T-helper 1 cell treated with Interleukin-12 subunit alpha and Interleukin-12 subunit beta and Interleukin-4 antibody, amounts not matched to agents 30 ng/mL and 1 ng/mL, for 36 hours (primary cell): ENCODE measurements around the gene DPP10. TPM values are rescaled to one million over a fixed set of nuclear protein-coding genes. Genes with fewer than 3 reads are reported as not detected.

ENCODE experiments used
- intact Hi-C: fragments of 100-400 bp; cut with micrococcal nuclease; formaldehyde crosslinking; loops from one replicate; pipeline ENCODE4 v1.15.1; 2024
- total RNA-seq: library from RNA; stranded (reverse); gene quantifications from 2 replicates; pipeline ENCODE4 v1.2.3, GENCODE V29; 2022

DPP10 gene
- total RNA-seq, 1 donor from 2014 or later: not detected

DNA sequence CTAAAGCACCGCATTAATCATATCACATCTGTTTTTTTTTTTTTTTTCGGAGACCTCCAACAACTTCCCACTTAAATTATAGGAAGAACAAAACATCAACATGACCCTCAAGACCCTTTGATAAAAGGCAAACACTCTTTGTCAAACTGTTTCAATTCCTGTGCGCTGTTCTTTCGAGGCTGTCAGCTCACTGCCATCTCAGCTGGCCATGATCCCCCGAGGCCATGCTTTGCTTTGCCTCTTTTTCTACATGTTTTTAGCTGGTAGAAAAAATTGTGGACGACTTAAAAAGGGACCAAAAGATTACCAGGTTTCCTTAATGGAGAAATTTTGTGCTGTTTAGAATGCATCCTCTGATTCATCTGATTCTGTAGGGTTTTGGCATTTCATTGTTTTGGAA lies 138.2 kb downstream of the DPP10 start:
- intact Hi-C loops: no loop called here

DNA sequence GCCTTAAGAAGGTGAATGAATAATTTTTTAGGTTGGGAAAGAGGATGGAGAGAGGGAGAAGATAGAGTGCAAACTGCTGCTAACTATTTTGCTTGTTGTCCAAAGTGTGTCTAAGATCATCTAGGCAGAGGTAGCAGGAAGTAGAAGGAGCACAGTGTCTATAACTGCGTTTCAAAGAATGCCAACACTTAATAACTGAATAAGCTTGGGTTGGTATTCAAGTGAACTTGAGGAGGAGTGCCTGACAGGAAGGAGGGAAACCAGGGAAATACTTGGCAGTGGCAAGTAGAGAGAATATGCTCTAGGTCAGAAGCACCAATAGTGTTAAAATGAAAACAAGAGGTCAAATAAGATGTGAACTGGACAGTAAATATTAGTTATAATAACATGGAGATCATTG lies 155.9 kb downstream of the DPP10 start:
- intact Hi-C loops: no loop called here

DNA sequence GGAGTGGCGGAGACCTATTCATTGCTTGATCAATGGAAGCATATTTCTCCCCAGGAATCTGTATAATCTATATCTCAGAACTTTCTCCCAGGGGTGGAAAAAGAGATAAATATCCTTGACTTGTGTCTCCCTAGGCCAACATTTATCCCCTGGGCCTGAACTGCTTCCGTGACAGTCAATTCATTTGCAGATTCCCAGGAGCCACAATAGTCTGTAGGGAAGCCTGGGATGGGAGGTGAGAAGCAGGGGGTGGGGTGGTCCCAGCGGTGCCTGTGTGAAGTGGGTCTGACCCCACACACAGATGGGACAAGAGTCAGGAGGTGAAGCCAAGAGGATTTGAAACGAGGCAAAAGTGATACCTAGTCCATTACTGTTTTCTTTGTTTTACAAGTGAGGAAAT lies 166.8 kb downstream of the DPP10 start:
- intact Hi-C loops: no loop called here

DNA sequence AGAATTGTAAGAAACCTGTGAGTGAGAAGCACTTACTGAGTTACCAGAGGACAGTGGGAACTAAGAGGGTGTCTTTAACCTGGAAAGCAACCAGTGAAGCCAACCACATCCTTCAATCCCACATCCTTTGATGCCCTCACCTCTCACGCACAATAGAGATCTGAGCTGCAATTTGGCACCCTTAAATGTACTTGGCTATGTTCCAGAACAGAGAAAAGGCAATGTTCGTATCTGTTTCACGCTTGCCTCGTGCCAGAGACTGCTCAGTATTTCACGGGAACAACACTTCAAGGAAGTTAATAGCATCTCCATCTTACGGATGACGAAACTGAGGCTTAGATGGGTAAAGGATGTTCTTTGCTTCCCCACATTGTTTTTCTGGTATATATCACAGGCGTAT lies 167.4 kb downstream of the DPP10 start:
- intact Hi-C loops: no loop called here

DNA sequence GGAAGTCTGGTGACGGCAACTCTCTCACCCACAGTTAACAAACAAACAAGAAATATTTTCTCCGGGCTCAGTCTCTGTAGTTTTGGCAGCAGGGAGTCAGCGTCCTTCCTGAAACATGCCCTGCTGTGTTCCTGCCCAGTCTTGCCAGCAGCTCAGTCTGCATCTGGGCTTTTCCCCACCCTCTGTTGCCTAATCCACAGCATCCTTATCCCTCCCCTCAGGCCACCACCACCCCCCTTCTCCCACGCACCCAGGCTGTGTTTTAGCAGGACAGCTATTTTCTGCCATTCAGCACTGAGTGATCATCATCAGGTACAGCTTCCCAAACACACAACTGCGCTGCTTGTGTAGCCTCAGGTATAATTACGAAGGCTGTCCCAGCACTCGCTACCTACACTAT lies 168.2 kb downstream of the DPP10 start:
- intact Hi-C loops: no loop called here

DNA sequence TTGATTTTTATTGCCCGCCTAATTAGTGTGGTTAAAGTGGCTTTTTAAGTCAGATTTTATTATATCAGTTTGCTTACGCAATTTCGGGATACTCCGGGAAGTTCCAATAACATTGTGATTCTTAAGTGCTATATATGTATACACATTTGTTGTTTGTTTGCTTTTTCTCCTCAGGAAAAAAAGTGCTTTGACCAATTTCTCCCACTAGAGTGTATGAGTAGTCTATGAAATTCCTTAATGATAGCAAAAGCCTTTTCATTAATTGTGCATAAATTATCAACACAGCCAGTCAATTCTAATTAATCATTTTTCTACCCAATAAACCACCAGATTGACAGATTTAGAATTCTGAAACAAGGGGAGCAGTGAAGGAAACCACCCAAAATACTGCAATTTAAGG lies 172.2 kb downstream of the DPP10 start:
- intact Hi-C loops: no loop called here

DNA sequence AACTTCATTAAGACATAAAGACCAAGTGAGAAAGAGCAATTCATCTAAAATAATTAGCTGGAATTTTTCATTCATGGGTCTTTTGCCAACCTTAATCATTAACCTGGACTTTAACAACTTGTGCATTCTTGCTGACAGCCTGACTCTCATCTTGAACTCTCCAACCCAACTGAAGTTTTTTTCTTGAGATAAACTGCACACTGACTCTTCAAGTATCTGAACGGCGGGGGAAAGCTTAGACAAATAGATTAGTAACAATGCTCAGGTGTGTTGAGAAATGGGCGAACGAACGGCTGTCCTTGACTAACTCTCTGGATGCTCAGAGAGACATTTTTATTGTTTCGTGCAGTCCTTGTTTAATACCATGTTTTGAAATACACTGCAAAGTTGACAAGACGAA lies 186.0 kb downstream of the DPP10 start:
- intact Hi-C loops: no loop called here

DNA sequence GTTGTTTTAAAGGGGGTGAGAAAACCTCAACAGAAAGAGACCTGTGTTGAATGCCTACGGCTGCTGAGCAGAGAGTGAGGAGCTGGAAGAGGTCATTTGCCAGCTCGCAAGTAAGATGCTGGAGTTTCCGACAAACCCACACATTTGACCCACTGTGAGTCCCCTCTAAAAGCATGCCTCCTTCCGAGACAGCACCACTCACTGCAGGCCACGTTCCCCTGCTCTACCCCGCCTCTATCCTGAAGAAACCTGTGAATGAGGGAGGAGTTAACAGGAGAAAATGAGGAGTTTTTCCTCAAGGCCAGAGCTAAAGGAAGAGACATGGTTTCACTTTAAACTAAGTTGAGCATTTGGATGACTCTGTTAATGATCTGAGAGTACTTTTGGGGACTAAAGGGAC lies 188.7 kb downstream of the DPP10 start:
- intact Hi-C loops: no loop called here

DNA sequence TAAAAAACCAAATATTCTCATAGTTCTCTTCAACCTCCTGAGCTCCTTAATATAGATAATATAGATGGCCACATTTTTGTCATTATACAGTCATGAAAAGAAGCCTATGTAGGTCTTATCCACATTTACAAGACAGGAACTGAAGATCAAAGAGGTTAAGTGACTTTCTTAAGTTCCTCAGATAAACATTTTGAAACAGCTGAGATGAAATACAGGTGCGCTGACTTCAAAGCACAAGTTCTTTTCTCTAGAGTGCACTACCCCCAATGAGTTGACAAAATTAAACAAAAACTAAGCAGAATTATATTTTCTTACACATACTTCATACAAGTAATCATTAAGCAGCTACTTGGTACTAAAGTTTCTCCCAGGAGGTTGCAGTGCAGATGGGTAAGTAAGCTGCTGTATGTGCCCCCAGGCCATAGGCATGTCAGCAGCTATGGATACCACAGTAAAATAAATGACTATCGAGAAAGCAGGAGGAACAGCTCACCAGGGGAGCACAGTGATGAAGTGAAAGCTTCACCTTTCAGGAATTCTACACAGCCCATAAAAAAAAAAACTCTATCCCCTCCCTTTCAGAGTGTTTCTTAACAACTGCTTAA lies 199.8 kb downstream of the DPP10 start:
- intact Hi-C loops: no loop called here

DNA sequence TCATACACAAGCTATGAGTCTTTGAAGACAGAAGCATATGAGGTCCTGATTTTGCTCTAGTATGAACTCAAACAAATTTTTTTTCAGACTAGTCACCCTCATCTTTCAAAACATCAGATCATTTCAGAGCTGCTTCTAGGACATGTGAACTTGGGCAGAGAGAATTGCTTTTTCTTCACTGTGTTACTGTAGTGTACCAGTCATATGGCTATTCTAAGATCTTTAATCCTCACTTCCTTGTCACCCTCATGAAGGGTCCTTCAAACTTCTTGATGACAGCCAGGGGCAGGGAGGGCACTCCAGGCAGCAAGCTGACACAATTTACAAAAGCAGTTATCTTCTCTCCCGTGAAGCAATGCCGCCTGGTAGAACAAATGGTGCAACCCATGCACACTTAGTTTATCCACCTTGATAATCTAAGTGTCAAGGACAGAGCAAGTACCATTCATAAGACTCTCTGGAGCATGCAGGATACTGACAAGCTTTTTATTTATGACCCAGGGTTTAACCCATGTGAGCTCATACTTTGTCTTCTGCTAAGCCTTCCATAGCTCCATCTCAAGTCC lies 200.6 kb downstream of the DPP10 start:
- intact Hi-C loops: no loop called here

DNA sequence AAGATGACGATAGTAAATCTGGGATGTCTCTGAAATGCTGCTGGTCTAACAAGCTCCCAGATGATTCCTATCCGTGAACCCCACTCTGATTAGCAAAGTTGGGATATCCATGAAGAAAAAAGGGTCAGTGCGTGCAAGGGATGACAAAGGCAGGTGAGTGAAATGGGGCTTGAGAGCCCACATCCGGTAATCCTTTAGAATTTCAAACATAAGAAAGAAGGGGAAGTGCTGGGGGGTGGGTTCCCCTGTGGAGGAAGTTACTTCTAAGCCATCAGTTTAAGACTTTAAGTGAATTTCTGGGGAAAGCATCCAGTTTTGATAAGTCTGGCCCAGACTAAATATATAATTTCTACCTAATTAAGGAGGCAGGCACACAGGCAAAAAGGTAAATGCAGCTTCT lies 209.5 kb downstream of the DPP10 start:
- intact Hi-C loops: no loop called here

DNA sequence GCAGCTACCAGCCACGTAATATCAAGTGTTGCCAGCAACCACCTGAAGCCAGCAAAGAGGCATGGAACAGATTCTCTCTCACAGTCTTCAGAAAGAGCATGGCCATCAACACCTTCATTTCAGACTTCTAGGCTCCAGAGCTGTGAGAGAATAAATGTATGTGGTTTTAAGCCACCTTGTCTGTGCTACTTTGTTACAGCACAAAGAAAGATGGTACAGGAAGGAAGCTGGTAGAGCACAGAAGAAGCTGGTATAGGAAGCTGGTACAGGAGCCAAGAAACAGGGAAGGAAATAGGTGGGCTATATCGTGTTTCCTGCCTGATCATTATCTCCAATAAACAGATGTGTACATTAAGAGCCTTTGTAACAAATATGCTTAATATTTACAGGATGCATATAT lies 217.4 kb downstream of the DPP10 start:
- intact Hi-C loops: no loop called here

DNA sequence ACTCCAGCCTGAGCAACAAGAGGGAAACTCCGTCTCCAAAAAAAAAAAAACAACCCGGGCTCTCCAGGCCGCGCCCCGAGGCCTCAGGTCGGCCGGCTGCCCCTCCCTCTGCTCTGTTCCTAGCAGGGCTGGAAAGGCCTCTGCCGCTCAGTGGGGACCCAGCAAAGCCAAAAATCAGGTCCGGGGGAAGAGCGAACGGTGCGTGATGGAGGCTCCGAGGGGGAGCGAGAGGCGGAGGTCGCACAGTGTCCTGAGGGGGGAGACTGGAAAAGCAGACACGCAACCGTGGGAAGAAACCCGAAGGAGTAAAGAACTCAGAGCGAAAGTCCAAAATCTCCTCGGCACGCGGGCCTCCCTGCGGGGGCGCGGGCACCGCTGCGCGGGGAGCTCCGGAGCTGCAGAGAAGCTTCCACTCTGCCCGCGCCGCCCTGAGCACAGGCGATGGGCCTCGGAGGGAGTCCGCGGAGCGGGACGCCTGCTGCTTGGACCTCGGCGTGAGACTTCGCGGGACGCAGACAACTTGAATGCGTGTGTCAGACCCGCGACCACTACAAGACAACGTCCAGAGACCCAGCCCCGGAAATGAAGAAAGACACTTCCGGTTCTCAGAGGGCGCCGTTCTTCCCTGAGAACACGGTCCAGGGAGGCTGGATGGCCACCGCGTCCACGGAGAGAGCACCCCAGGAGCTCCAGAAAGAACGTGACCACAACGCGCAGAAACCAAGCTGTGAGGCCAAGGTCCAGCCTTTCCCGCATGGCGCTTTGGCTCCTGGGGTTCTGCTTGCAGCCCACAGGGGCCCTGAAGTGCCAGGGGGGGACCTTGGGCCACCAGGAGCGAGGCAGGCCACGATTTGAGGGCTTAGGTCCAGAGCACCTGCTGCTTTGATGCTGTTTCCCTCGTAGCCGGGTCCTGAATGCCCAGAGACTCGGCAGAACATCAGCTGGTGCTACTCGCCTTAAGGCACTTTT lies 219.8 kb downstream of the DPP10 start:
- intact Hi-C loops: no loop called here

DNA sequence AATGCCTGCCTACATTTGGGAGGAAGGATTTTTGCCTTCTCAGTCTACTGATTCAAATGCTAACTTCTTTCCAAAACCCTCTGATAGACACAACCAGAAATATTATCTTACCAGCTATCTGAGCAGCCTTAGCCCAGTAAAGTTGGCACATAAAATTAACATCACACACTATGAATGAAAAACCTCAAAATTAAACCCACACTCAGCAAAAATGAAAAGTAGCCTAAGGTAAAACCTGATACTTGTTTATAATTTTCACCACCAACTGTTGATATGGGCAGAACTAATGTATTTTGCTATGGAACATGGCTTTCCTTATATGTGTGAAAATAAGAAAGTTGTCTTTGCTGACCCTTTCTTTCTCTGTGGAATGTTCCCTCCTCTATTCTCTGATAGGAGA lies 226.0 kb downstream of the DPP10 start:
- intact Hi-C loops: no loop called here

DNA sequence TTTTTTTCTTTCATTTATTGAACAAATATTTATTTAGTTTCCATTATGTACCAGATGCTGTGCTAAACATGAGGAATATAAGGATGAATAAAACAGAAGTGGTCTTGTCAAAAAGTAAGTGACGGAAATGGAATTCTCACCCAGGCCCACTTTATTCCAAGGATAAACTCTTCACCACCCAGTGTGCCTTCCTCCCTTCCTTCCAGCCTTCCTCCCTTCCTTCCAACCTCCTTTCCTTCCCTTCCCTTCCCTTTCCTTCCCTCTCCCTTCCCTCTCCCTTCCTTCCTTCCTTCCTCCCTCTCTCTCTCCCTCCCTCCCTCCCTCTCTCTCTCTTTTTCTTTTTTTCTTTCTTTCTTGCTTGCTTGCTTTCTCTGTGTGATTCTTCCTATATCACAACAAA lies 240.8 kb downstream of the DPP10 start:
- intact Hi-C loops: no loop called here

DNA sequence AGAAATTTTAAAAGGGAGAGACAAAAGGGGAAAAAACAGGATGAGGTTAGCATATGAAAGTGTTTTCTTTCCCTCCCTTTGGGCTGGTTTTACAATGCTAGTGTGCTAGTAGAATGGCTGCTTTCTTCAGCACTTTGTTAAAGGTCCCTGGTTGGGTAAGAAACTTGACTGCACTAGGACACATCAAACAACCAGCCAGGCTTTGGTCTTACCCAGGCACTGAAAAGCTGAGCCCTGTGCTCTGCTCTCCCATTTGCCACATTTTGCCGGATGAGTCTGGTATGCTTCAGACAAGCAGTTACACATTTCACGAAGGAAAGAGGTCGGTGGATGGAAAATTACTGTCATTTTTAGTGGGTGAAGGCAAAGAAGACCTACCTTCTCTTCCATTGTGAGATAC lies 242.0 kb downstream of the DPP10 start:
- intact Hi-C loops: no loop called here

DNA sequence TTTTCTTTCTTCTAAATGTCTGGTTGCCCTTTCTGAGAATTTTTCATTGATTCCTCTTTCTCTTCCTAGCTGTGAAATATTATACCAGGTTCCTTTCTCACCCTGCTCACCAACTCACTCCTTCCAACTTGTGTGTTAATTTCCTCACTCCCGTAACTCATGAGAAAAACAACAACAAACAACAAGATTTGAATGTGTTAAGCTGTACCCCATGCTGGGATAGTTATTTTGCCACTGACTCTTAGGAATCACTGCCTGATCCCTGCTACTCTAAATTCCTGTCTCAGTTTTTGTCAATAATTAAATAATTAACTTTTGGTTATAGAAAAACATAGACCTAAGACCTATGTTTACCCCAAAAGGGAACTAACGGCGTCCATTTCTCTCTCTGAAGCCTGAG lies 242.7 kb downstream of the DPP10 start:
- intact Hi-C loops: no loop called here

DNA sequence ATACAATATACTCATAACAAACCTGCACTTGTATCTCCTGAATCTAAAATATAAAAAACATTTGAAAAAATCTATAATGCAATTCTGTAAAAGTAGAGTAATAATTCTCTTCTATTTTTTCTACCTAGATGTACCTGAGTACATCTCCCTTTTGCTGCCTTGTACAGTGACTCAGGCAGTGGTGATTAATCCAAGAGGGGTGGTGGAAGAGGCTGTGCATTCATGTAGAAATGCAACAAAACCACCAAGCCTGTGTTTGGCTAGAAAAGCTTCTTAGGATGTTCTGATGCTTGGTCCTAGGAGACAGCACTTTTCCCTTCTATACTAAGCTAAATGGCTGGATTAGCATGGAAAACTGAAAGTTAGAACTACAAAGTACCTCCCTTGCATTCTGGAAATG lies 245.8 kb downstream of the DPP10 start:
- intact Hi-C loops: no loop called here

DNA sequence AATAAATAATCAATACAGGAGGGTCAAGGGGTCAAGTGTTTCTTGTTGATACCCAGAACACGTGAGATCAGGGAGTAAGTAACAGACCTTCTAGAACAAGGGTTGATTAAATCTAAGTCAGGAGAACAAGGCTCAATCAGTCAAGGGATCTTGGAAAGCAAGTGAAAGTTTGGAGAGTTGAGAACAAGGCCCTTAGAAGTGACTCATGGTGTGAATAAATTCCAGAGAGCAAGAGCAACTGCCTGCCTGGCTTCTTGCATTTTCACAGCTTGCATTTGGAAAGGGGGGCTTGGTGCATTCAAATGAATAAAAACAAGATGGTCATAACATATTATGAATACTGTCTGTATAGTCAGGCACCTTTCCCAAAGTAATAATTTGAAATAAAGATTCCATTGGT lies 256.1 kb downstream of the DPP10 start:
- intact Hi-C loops: no loop called here

DNA sequence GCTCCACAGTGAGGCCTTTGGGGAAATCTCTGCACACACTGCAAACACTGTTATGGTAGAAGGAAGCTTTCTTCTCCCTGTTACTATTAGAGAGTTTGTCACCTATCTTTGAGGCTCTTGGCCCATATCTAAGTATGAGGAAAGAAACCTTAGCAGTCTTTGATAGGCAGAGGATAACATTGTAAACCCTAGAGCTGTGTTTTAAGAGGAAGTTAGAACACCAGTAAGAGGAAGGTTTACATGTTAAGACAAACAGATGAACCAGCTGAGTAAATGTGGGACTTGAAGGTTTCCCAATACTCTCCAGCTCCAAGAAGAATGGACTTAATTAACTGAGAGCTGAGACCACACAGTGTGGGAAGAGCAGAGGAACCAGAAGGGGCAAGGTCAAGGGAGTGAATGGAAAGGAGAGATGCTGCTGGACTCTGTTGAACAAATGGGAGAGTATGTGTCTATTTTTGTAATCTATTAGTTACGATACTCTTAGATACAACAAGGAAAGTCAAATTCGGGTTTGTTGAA lies 257.0 kb downstream of the DPP10 start:
- intact Hi-C loops: no loop called here

DNA sequence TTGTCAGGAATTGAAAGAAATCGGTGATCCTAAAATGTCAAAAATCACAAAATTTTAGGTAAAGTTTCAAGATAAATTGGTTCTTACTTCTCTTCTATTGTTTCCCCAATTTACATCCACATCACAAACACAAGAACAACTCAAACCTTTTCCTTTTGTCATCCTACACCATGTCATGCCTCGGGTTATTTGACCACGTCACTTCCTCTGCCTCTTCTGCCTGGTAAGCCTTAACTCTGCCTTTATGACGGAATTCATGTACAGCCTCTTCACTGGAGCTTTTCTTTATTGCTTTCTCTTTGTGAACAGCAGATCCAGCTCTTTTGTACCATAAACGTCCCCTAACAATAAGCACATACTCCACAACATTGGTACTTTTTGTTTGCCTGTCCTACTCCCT lies 258.0 kb downstream of the DPP10 start:
- intact Hi-C loops: no loop called here
